NCI-H345 treated with DMSO at 0.1 percent for 48 hours (cell line): ENCODE data around the gene PHACTR4.
"Not testable (repeated sequence)": the region's sequence is repeated elsewhere in the genome, so short reads cannot be mapped to it uniquely, and the experiment has no call there.

Experiments used
- DNase-seq: peaks from one replicate; lab custom pipeline; 2025; ENCODE audit not compliant: unreplicated experiment; lab: John Stamatoyannopoulos, UW

PHACTR4 gene

GRCh38 chr1:28370239-28371009 lies 884 bp downstream of the PHACTR4 start:
- DNase-seq, result peak; percentile 9

GRCh38 chr1:28371010-28371377 lies 1.5 kb downstream of the PHACTR4 start:
- no peak for DNase-seq

- DNase-seq, result not testable (repeated sequence)
Measured at GRCh38 chr1:28373450-28373849, 3.9 kb downstream of the PHACTR4 start.

GRCh38 chr1:28374297-28374696 lies 4.8 kb downstream of the PHACTR4 start:
- DNase-seq, result no peak

GRCh38 chr1:28375598-28375997 lies 6.1 kb downstream of the PHACTR4 start:
- not testable (repeated sequence) for DNase-seq

- not testable (repeated sequence) for DNase-seq
Measured at GRCh38 chr1:28376195-28376594, 6.7 kb downstream of the PHACTR4 start.

GRCh38 chr1:28378906-28379305 lies 9.4 kb downstream of the PHACTR4 start:
- no peak for DNase-seq

- no peak for DNase-seq
Measured at GRCh38 chr1:28380394-28380793, 10.9 kb downstream of the PHACTR4 start.

- not testable (repeated sequence) for DNase-seq
Measured at GRCh38 chr1:28383785-28384184, 14.2 kb downstream of the PHACTR4 start.

GRCh38 chr1:28392027-28392652 lies 22.6 kb downstream of the PHACTR4 start:
- DNase-seq, result no peak

GRCh38 chr1:28394136-28394535 lies 24.6 kb downstream of the PHACTR4 start:
- DNase-seq, result no peak

- DNase-seq, result no peak
Measured at GRCh38 chr1:28395181-28395580, 25.6 kb downstream of the PHACTR4 start.

GRCh38 chr1:28401760-28402159 lies 32.2 kb downstream of the PHACTR4 start:
- no peak for DNase-seq

- no peak for DNase-seq
Measured at GRCh38 chr1:28409090-28409489, 39.5 kb downstream of the PHACTR4 start.

- no peak for DNase-seq
Measured at GRCh38 chr1:28411656-28412055, 42.1 kb downstream of the PHACTR4 start.

- no peak for DNase-seq
Measured at GRCh38 chr1:28412731-28413130, 43.2 kb downstream of the PHACTR4 start.

GRCh38 chr1:28416509-28417194 lies 47.1 kb downstream of the PHACTR4 start:
- DNase-seq, result no peak

GRCh38 chr1:28417441-28417922 lies 47.9 kb downstream of the PHACTR4 start:
- DNase-seq, result no peak

- DNase-seq, result no peak
Measured at GRCh38 chr1:28417926-28418637, 48.5 kb downstream of the PHACTR4 start.

- no peak for DNase-seq
Measured at GRCh38 chr1:28421744-28422143, 52.2 kb downstream of the PHACTR4 start.

GRCh38 chr1:28426831-28427230 lies 57.3 kb downstream of the PHACTR4 start:
- no peak for DNase-seq
